NCI-H1105 treated with DMSO at 0.1 percent for 48 hours (cell line): ENCODE data around the gene HYAL3.
A peak's percentile ranks its signal among the peaks of the same experiment; 100 is the strongest.
"Not testable (repeated sequence)": the region's sequence is repeated elsewhere in the genome, so short reads cannot be mapped to it uniquely, and the experiment has no call there.

Source experiments
- DNase-seq: peaks from one replicate; lab custom pipeline; 2025; lab: John Stamatoyannopoulos, UW

The HYAL3 gene

DNA sequence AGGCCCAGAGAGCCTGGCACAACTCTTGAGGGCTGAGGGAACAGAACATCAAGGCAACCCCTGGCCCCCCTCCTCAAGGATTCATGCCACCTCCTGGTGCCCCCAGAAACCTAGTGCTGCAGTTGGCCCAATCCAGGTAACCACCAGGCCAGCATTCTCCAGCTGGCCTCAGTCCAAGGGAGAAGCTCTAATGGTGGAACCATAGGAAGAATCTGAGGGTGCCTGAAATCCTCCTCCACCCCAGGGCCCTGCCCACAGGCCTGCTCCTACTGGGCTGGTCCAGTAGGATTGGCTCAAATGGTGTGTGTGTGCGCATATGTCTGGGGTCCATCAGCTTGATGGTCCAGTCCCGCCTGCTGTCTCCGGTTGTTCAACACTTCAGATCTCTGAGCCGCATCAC is 15.6 kb upstream of the HYAL3 start:
- DNase-seq: no peak

DNA sequence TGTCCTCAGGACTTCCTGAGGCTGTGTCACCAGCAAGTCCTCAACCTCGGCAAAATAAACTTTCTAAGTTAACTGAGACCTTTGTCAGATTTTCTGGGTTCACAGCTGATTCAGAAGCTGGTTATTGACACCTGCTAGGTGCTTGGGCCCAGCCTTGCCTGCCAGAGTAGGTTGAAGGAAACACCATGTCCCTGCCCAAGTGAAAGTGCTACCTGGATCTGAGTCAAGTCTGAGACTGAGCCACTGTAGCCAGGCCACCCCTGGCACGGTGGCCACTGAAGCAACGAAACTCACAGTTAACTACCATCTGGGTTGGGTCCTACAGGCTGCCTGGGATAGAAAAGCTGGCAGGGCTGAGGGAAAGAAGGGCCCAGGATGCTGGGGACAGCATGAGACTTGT is 15.1 kb upstream of the HYAL3 start:
- DNase-seq: no peak

DNA sequence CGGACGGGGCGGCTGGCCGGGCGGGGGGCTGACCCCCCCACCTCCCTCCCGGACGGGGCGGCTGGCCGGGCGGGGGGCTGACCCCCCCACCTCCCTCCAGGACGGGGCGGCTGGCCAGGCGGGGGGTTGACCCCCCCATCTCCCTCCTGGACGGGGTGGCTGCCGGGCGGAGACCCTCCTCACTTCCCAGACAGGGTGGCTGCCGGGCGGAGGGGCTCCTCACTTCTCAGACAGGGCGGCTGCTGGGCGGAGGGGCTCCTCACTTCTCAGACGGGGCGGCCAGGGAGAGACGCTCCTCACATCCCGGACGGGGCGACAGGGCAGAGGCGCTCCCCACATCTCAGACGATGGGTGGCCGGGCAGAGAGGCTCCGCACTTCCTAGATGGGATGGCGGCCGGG is 12.8 kb upstream of the HYAL3 start:
- not testable (repeated sequence) for DNase-seq

DNA sequence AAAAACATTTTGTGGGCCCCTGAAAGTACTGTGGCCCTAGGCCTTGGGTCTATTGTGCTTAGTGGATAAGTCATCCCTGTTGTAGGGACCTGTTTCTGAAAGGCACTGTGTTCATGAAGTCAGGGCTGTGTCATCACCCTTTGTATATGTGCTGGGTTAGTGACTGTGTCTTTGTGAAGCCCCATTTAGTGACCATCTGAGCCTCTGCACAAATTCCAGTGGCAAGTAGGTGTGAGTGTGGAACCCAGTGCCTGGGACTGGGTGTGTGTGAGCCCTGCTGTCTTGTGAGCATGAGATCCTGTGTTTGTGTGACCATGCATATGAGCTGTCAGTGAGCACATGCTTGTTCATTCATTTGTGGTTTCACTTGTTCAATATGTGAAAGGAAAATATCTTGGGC is 5.4 kb upstream of the HYAL3 start:
- no peak for DNase-seq

DNA sequence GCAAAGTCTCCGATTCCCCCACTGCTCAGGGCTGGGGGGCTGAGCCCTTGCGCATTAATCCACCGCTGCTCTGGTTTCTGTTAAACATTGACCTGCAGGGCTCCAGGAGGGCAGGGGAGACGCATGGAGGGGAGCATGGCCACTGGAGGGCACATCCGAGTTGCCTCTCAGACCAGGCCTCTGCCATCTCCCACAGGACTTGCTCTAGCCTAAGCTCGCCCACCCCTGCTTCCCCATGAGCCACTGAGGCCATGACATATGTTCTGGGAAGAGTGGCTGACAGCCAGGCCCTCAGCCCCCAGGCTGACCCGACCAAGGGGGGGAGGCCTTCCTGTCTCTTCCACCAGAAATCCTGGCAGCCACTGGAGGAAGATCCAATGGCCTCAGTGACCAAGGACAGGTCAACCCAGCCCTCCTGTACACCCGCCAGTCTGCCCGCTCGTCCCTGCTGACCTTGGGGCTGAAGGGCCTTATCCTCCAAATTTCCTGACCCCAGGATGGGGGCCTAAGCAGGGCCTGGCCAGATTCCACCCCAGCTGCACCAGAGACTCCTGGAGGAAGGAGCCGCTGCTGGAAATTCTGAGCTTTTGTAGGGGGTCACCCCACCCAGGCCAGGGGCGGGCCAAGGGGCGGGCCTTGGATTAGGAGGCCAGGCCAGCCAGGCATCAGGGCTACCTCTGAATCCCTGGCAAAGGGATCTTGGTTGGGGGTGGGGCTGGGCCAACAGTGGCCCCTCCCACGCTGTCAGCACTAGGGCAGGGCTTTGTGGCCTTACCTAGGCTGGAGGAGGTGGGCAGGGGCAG is 4.0 kb upstream of the HYAL3 start, which contains the start of gene HYAL1:
Gene HYAL1 (minus strand): TSS at position 562 of the 803 bp plus-strand sequence. CDS start 618 bp downstream, outside the sequence.
- no peak for DNase-seq

DNA sequence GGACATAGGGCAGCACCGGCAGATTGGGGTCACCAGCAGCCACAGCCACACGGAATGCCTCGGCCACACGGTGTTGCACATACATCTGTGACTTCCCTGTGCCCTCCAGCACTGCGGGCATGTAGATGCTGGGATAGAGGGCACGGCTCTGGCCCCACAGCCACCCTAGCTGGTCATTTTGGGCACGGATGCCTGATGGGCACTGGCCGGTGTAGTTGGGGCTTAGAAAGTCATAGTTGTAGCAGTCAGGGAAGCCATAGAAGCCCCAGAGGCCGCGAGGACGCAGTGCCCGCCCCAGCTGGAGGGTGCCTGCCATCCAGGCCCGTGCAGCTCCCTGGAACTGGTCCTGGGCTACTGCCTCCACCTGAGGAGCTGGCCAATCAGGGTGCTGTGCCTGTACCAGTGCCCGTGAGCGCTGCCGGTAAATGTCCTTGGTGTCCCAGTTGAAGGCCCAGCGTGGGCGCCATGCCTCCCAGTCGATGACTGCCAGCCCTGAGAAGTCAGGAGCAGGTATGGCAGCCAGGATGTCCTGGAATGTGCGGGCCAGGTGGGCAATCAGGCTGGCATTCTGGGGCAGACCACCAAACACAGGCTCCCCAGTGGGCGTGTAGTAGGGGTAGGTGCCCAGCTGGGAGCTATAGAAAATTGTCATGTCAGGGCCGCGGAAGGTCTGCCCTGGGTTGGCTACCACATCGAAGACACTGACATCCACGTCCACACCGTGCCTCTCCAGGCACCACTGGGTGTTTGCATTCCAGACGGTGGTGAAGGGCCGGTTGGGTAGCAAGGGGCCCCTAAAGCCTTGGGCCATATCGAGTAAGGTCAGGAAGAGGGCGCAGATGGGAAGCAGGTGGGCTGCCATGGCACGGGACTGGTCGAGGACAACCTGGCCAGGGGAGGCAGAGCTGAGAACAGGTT is 3.1 kb upstream of the HYAL3 start:
- no peak for DNase-seq

DNA sequence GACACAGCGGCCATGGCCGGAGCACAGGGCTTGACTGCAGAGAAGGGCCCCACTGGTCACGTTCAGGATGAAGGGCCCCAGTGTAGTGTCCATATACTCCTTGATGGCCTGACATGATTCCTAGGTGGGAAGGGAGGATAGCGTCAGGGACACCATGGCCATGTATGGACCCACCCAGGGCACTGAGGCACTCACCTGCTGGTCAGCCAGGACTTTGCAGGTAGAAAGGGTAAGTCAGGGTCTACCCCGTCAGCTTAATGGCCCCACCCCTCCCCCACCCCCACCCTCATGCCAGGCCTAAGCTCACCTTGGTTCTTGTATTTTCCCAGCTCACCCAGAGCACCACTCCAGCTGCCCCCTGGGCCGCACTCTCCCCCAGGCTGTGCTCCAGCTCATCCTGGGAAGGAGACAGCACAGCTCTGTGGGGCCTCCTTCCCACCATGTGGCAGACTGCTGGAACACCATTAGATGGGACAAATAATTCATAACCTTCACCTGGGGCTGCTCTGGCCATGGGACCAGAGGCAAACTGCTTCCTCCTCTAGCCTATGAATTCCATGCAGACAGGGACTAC is 1.6 kb upstream of the HYAL3 start:
- no peak for DNase-seq

DNA sequence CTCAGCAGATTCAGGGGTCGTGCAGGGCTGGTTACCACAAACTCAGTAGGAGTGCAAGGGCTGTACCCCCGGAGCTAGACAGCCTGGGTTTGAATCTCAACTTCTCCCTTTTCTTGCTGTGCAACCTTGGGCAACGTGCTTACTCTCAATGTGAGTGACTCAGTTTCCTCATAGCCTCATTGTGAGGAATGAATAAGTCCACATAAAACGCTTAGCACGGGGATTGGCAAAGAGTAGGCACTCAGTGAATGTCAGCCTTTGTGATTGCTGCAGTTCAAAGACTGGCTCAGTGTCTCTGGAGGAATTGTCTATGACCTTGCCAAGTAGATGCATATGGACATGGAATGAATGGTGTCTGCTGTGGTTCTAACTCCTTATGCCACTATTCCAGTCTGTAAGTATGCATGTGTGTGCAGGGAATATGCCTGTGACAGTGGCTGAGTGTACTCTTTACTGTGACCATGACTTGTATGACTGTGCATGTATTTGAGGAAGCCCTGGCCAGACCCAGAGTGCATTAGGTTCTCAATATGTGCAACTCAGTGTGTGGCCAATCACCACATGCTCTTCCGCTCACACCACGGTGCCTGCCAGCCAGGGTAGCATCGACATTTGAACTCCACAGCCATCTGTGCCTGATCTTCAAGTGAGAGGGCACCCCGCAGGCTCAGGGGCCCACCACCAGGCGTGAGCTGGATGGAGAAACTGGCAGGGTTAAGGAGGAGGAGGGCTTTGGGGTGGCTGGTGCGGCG is 900 bp upstream of the HYAL3 start:
- DNase-seq: no peak

DNA sequence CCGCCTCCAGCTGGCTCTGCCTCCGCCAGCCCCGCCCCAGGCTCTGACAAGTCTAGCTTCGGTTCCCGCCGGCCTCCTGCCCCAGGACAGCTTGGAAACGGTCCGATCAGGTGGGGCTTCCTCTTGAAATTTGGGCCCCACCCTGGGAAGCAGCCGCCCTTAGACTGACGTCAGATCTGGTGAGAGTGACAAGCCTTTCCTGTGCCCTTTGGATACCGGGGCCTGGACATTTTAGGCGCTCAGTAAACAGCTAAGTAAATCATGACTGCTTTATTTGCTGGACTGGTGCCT is 378 bp upstream of the HYAL3 start:
- DNase-seq: no peak

DNA sequence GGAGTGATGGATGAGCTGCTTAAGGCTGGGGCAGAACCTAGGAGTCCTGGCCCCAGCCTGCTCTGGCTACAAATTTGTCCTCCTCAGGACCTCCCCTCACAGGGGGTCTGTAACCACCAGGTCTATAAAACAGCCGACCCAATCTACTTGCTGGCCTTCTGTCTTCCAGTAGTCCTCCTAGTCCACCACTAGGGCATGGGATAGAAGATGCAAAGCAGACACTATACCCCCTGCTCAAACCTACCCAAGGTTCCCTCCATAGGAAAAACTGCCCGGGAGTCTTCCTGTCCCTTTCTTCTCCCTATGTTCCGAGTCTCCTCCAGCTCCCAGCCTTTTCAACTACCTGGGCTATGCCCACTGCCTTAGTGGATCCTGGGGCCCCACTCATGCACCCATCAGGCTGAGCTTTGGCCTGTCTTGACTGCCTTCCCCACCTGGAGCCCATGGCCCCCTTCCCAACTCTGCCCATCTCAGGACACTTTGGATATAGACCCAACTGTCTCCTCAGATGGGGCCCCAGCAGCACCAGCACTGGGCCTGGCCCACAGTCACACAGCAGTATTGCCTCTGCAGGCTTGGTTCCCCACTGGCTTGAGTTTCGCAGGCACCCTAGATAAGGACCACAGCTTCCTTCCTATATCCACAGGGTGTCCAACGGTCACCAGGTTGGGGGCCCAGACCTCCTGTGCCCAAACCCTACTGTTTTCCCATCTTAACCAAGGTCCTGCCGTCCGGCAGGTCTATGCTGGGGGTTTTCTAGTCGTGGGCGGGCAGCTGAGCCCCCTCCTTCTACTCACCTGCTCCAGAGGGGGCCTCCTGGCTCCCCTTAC is 1.1 kb downstream of the HYAL3 start:
- no peak for DNase-seq

DNA sequence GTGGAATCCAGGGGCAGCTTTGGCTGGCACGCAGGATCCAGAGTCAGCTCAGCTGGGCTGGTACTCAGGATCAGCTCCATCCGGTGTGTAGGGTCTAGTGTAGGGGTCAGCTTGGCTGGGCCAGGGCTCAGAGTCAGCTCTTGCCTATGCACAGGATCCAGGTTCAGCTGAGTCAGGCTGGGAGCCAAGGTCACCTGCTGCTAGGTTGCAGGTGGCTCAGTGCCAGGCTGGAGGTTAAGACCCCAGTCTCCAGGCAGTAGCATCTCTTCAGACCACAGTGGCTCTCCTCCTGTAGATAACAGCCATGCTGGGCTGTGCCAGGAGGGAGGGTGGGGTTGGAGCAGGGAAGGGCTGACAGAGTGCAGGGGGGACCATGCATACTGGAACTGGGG is 1.8 kb downstream of the HYAL3 start:
- DNase-seq: no peak

DNA sequence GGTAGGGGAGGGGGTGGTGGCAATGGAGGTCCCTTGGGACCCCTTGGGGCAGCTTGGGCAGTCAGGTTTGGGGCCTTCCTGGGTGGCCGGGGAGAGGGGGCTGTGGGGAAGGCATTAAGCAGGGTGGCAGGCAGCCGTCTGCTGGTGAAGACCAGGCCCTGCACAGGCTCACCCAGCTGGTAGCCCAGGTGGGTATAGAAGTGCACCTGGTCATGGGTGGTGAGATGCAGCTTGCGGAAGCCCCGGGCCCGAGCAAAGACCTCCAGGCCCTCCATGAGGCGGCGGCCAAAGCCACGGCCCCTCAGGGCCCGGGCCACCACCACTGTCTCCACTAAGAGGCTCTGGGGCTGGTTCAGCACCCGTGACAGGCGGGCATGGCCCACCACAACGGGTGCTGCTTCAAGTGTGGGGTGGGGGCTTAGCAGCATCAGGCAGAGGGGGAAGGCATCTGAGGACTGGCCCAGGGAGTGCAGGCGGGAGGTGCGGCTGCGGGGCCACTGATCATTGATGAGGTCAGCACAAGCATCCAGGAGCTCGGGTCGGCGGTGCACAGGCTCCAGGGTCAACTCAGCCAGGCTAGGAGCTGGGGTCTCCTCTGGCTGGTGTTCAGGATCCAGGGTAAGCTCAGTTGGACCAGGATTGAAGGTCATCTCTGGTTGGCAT is 2.4 kb downstream of the HYAL3 start:
- DNase-seq: no peak

DNA sequence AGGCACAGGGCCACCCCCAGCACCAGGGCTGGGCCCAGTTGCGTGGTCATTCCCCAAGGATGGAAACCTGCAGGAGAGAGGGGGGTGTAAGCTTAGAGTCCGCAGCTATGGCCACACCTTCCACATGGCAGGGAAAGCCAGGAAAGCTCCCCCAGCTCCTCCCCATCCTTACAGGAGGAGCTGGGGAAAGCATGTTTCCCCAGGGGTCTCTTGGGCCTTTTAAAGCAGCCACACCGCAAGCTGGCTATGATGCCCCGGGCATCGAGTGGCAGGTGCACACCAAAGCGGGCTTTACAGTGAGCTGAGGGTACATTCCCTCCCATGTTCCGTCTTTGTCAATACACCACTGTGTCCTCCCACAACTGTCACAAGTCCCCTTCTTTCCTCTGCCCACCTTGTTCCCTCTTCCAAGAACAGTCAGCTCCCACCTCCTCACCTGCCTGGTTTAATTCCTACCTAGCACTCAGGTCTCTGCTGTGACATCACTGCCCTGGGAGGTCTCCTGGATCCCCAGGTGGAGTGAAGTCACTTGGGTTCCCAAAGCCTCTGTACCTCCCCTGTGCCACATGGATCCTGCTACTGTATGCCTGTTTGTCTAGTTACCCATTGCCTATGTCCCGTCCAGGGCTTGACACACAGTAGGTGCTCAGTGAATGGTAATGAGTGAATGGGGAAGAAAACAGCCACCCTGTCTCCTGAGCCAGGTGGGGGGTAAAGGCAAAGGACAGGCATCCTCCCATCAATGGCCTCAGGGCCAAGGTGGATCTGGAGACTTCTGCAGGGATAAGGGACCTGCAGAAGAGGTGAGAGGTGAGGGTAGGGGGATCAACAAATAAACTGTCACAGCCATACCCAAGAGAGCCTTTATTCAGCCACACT is 3.4 kb downstream of the HYAL3 start:
- no peak for DNase-seq

DNA sequence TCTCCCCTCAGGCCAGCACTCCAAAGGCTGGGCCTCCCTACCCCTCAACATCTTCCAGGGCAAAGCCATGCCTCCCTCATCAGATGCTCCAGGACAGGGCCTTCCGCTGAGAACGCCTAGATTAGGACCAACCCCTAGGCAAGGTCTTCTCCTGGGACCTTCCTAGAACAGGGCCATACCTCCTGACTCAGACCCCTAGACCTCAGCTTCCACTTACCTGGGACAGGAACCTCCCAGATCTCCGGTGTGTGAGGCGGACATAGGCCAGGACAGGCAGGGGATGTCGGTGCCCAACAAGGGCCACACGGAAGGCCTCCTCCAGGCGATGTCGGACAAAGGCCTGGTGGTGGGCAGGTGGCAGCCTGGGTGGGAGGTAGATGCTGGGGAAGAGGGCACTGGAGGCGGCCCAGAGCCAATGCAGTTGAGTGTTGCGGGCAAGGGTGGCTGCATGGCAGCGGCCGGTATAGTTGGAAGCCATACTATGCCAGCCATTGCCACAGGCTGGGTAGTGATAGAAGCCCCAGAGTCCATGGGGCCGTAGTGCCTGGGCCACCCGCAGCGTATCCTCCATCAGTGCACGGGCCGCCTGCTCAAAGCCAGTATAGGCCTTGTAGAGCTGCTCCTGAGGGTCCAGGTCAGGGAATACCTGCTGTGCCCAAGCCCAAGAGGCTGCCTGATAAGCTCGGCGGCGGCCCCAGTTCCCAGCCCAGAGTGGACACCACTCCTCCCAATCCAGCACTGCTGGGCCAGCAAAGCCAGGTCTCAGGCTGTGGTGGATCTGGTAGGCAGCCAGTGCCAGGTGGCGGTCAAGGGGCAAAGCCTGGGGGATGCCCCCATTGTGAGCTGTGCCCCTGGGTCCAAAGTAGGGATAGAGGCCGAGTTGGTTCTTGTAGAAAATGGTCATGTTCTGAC is 4.5 kb downstream of the HYAL3 start:
- no peak for DNase-seq

DNA sequence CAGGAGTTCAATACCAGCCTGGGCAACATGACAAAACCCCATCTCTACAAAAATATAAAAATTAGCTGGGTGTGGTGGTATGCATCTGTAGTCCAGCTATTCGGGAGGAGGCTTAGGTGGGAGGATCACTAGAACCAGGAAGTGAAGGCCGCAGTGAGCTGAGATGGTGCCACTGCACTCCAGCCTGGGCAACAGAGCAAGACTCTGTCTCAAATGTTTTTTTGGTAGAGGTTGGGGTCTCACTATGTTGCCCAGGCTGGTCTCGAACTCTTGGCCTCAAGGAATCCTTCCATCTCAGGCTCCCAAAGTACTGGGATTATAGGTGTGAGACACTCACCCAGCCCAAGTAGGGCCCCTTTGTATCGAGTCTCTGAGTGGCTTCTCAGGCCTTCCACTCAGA is 5.1 kb downstream of the HYAL3 start:
- DNase-seq: no peak

DNA sequence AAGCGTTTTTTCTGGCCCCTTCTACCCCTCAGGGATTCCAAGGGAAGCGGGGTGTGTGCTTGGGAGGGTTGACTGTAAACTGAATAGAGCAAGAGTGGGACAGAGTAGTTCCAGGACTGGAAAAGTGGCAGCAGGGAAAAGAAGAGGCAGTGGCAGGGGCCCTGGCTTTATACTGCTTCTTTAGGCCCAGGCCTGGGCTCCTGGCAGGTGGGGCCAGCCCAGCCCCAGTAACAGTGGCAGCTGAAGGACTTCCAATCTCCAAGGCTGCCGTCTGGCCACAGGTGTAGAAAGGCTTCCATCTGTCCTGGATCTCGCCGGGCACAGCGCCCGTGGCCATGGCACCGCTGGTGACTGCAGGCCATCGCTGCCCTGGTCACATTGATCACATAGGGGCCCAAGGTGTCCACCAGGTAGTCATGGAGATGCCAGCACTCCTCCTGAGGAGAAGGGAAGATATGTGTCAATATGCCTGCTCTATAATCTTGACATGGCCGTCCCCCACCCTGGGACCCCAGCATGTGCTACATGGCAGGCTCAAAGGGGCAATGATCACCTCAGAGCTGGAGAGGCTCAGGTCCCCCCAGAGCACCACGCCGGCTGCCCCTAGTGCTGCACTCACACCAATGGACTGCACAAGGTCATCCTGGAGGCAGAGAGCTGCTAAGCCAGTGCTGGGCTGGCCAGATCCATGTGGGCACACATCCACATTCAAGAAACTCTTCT is 6.0 kb downstream of the HYAL3 start:
- DNase-seq: no peak

DNA sequence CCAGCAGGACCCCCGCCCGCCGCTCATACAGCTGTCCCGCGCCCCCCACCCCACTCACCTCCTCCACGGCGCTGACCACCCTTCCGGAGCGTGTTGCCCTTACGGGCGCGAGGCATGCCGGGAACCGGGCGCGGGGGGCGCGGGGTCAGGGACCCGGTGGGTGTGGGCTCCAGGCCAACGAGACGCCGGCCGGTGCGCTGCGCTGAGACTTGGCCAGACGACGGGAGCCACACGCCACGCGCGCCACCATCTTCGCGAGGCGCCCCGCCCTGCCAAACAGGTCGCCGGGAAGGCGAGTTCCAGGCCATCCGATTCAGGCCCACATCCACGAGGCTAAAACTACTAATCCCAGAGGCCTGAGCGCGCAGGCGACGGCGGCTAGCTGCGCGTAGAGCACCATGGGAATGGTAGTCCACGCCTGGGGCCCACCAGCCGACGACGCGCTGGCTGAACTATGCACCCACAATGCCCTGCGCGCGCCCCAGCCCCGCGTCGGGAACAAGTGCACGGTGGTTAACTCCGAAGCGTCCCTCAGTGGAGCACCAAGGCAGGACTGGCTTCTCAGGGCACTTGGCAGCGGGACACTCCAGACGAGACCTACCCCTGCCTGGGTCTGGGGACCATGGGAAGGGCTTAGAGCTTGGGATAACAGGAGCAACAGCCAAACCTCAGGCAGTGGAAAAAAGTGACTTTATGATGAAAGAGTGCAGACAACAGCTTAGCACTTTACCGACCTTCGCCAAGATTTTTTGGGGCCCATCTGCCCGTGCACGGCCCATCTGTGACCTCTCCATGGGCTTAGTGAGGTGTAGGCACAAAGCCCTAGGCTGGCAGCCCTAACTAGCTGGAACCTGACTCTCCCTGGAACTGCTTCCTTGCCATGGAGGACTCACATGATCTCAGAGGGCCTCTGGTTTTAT is 6.8 kb downstream of the HYAL3 start, which contains the start of gene IFRD2:
Gene IFRD2 (minus strand): TSS at position 271 of the 920 bp plus-strand sequence. CDS start 155 bp downstream, at position 116.
- peak; percentile 89 for DNase-seq
